Mucosa of gallbladder (tissue), 1 donor: ENCODE measurements around the gene SPIB. TPM values are rescaled to one million over a fixed set of nuclear protein-coding genes. Genes with fewer than 3 reads are reported as not detected.
"Not testable (repeated sequence)": the region's sequence is repeated elsewhere in the genome, so short reads cannot be mapped to it uniquely, and the experiment has no call there.

Source experiments
- DNase-seq: peaks from one replicate; pipeline ENCODE4 v3.0.0-alpha.2; 2020; ENCODE audit warnings: low spot score
- total RNA-seq: library from RNA; stranded (reverse); gene quantifications from one replicate; pipeline ENCODE4 v1.2.1, GENCODE V29; 2021
- donor health status: DM: no; HTN: no; CAD: no.

SPIB gene
- total RNA-seq, 1 donor from 2014 or later, result 1.8 TPM

GRCh38 chr19:50390952-50391351 lies 27.8 kb upstream of the SPIB start:
- not testable (repeated sequence) for DNase-seq

- DNase-seq, result no peak
Measured at GRCh38 chr19:50392759-50393158, 26.0 kb upstream of the SPIB start.

GRCh38 chr19:50393589-50393988 lies 25.1 kb upstream of the SPIB start:
- no peak for DNase-seq

GRCh38 chr19:50394017-50394416 lies 24.7 kb upstream of the SPIB start:
- no peak for DNase-seq

GRCh38 chr19:50398675-50399367 lies 19.9 kb upstream of the SPIB start:
- DNase-seq, result no peak

GRCh38 chr19:50399368-50399745 lies 19.4 kb upstream of the SPIB start:
- DNase-seq, result no peak

GRCh38 chr19:50401605-50402450 lies 16.9 kb upstream of the SPIB start:
- no peak for DNase-seq

GRCh38 chr19:50402544-50403301 lies 16.0 kb upstream of the SPIB start:
- DNase-seq, result no peak

GRCh38 chr19:50406156-50406820 lies 12.4 kb upstream of the SPIB start:
- DNase-seq, result no peak

- DNase-seq, result no peak
Measured at GRCh38 chr19:50406829-50407228, 11.9 kb upstream of the SPIB start.

GRCh38 chr19:50409347-50409746 lies 9.4 kb upstream of the SPIB start:
- DNase-seq, result no peak

- DNase-seq, result no peak
Measured at GRCh38 chr19:50410109-50410508, 8.6 kb upstream of the SPIB start.

- no peak for DNase-seq
Measured at GRCh38 chr19:50412419-50412818, 6.3 kb upstream of the SPIB start.

GRCh38 chr19:50413096-50413495 lies 5.6 kb upstream of the SPIB start:
- no peak for DNase-seq

GRCh38 chr19:50413531-50413930 lies 5.2 kb upstream of the SPIB start:
- DNase-seq, result no peak

GRCh38 chr19:50414864-50415660 lies 3.7 kb upstream of the SPIB start:
- DNase-seq, result peak; percentile 66

- DNase-seq, result no peak
Measured at GRCh38 chr19:50415661-50416033, 3.1 kb upstream of the SPIB start.

GRCh38 chr19:50416034-50416977 lies 2.4 kb upstream of the SPIB start:
- DNase-seq, result no peak

- no peak for DNase-seq
Measured at GRCh38 chr19:50417111-50418081, 1.3 kb upstream of the SPIB start.
